IMR-90 (cell line): ENCODE results near the gene POU2F1. TPM values are rescaled to one million over a fixed set of nuclear protein-coding genes. Genes with fewer than 3 reads are reported as not detected.

Source experiments
- ATAC-seq: fragments of 200-7000 bp; cut with Tn5 transposase; 2 replicates; pipeline ENCODE4 v1.9.1; 2020; ENCODE audit warnings: low read depth, mild to moderate bottlenecking, moderate library complexity
- BruUV-seq: library from RNA; stranded (reverse); fragments of 400-500 nt; replicated peaks from 2 replicates; lab custom pipeline; 2021; lab: Mats Ljungman, UMichigan
- CTCF ChIA-PET: fragments of 300-600 bp; formaldehyde crosslinking; extraction: SDS; loops from one replicate; lab custom pipeline; 2021; ENCODE audit warnings: antibody characterized with exemption; lab: Yijun Ruan, JAX
- POLR2A ChIA-PET: fragments of 300-600 bp; sonication (Branson Sonifier 250); formaldehyde crosslinking; loops from one replicate; lab custom pipeline; 2022; ENCODE audit warnings: antibody characterized with exemption; ENCODE audit not compliant: unreplicated experiment; lab: Charles Lee
- DNase-seq: peaks from one replicate; pipeline ENCODE4 v3.0.0; 2013
- H2AFZ ChIP-seq: replicated peaks from 2 replicates; pipeline ENCODE3; 2013; ENCODE audit warnings: low read length, mild to moderate bottlenecking; ENCODE audit not compliant: poor library complexity
- H2AK5ac ChIP-seq: 2 replicates; pipeline ENCODE4 v1.6.1; 2013; ENCODE audit warnings: low read depth, low read length, inconsistent platforms
- H2AK9ac ChIP-seq: replicated peaks from 2 replicates; pipeline ENCODE3; 2013; ENCODE audit warnings: mild to moderate bottlenecking, low read depth, low read length, moderate library complexity; ENCODE audit not compliant: poor library complexity
- H2BK120ac ChIP-seq: 2 replicates; pipeline ENCODE4 v1.6.1; 2013; ENCODE audit warnings: low read depth, low read length, inconsistent platforms
- H2BK15ac ChIP-seq: 3 replicates; pipeline ENCODE4 v1.6.1; 2013; ENCODE audit warnings: low read depth, low read length, inconsistent platforms
- H2BK20ac ChIP-seq: 2 replicates; pipeline ENCODE4 v1.6.1; 2013; ENCODE audit warnings: low read depth, mild to moderate bottlenecking, inconsistent platforms, low read length, moderate library complexity
- H2BK5ac ChIP-seq: 2 replicates; pipeline ENCODE4 v1.6.1; 2013; ENCODE audit warnings: mild to moderate bottlenecking, low read depth, low read length, inconsistent platforms; ENCODE audit not compliant: poor library complexity, severe bottlenecking
- H3K14ac ChIP-seq: replicated peaks from 2 replicates; pipeline ENCODE4 v1.6.1; 2013; ENCODE audit warnings: low read depth, low read length, inconsistent platforms
- H3K18ac ChIP-seq: 2 replicates; pipeline ENCODE4 v1.6.1; 2013; ENCODE audit warnings: low read depth, low read length, control low read depth
- H3K23ac ChIP-seq: 2 replicates; pipeline ENCODE4 v1.6.1; 2013; ENCODE audit warnings: low read depth, low read length, inconsistent platforms
- H3K27ac ChIP-seq: 2 replicates; pipeline ENCODE4 v1.5.1; 2013; ENCODE audit warnings: mild to moderate bottlenecking, control low read depth, low read length; ENCODE audit not compliant: insufficient read depth
- H3K27me3 ChIP-seq: 2 replicates; pipeline ENCODE4 v1.6.1; 2013; ENCODE audit warnings: low read length; ENCODE audit not compliant: control insufficient read depth, insufficient read depth
- H3K36me3 ChIP-seq: 2 replicates; pipeline ENCODE4 v1.6.1; 2013; ENCODE audit warnings: low read length, mixed read lengths; ENCODE audit not compliant: control insufficient read depth, insufficient read depth
- H3K4ac ChIP-seq: 2 replicates; pipeline ENCODE4 v1.6.1; 2013; ENCODE audit warnings: low read depth, low read length, inconsistent platforms
- H3K4me1 ChIP-seq: 2 replicates; pipeline ENCODE4 v1.6.1; 2013; ENCODE audit warnings: low read length, mixed read lengths; ENCODE audit not compliant: control insufficient read depth, insufficient read depth
- H3K4me2 ChIP-seq: 2 replicates; pipeline ENCODE4 v1.6.1; 2013; ENCODE audit warnings: low read depth, mild to moderate bottlenecking, control low read depth, low read length, moderate library complexity
- H3K4me3 ChIP-seq: 2 replicates; pipeline ENCODE4 v1.5.1; 2013; ENCODE audit warnings: low read depth, mild to moderate bottlenecking, control low read depth, low read length, moderate library complexity; ENCODE audit not compliant: insufficient read depth
- H3K56ac ChIP-seq: 2 replicates; pipeline ENCODE4 v1.6.1; 2013; ENCODE audit warnings: low read length, inconsistent platforms; ENCODE audit not compliant: insufficient read depth; ENCODE audit errors: extremely low read depth
- H3K79me1 ChIP-seq, 2 experiments: 2 replicates each; pipeline ENCODE4 v1.6.1; 2013; ENCODE audit warnings: low read length in 2 of 2, inconsistent platforms in 1 of 2, low read depth in 1 of 2
- H3K9ac ChIP-seq: 2 replicates; pipeline ENCODE4 v1.6.1; 2013; ENCODE audit warnings: low read depth, low read length, control low read depth
- H3K9me1 ChIP-seq: 2 replicates; pipeline ENCODE4 v1.6.1; 2013; ENCODE audit warnings: low read length, inconsistent platforms; ENCODE audit not compliant: insufficient read depth
- H3K9me3 ChIP-seq: 2 replicates; pipeline ENCODE4 v1.6.1; 2013; ENCODE audit warnings: low read length; ENCODE audit not compliant: control insufficient read depth, insufficient read depth
- H4K20me1 ChIP-seq: 2 replicates; pipeline ENCODE4 v1.6.1; 2013; ENCODE audit warnings: low read length, inconsistent platforms; ENCODE audit not compliant: insufficient read depth
- H4K5ac ChIP-seq: 2 replicates; pipeline ENCODE4 v1.6.1; 2013; ENCODE audit warnings: mild to moderate bottlenecking, low read depth, low read length, control low read depth
- H4K8ac ChIP-seq, 2 experiments: 2 replicates each; pipeline ENCODE4 v1.6.1; 2013; ENCODE audit warnings: low read depth in 2 of 2, low read length in 2 of 2, control low read depth in 1 of 2, inconsistent platforms in 1 of 2
- H4K91ac ChIP-seq: 2 replicates; pipeline ENCODE4 v1.6.1; 2013; ENCODE audit warnings: low read depth, low read length, inconsistent platforms; ENCODE audit not compliant: insufficient read depth
- BHLHE40 ChIP-seq: fragments of 150-350 bp; IDR thresholded peaks from 2 replicates; pipeline ENCODE4 v1.6.1; 2016; ENCODE audit warnings: mild to moderate bottlenecking, low read depth, low read length
- CHD1 ChIP-seq: IDR thresholded peaks from 2 replicates; pipeline ENCODE4 v1.6.1; 2012; ENCODE audit warnings: low read depth, low read length, improper control_type of control experiment
- CTCF ChIP-seq: conservative IDR thresholded peaks from 2 replicates; pipeline ENCODE4 v1.5.1; 2012; ENCODE audit warnings: mild to moderate bottlenecking, low read depth, low read length, improper control_type of control experiment
- MAZ ChIP-seq: IDR thresholded peaks from 2 replicates; pipeline ENCODE4 v1.6.1; 2012; ENCODE audit warnings: low read depth, mild to moderate bottlenecking, low read length, improper control_type of control experiment, moderate library complexity, borderline replicate concordance
- MXI1 ChIP-seq: IDR thresholded peaks from 2 replicates; pipeline ENCODE4 v1.6.1; 2012; ENCODE audit warnings: low read depth, mild to moderate bottlenecking, low read length, moderate library complexity, borderline replicate concordance
- RAD21 ChIP-seq: IDR thresholded peaks from 2 replicates; pipeline ENCODE4 v1.6.1; 2012; ENCODE audit warnings: low read length, improper control_type of control experiment
- RCOR1 ChIP-seq: IDR thresholded peaks from 2 replicates; pipeline ENCODE4 v1.6.1; 2012; ENCODE audit warnings: mild to moderate bottlenecking, low read length, improper control_type of control experiment; ENCODE audit not compliant: insufficient replicate concordance
- SMC3 ChIP-seq: fragments of 150-350 bp; IDR thresholded peaks from 2 replicates; pipeline ENCODE4 v1.6.1; 2016; ENCODE audit warnings: low read depth, mild to moderate bottlenecking, antibody characterized with exemption, low read length, moderate library complexity
- WGBS, 2 experiments: methylation state at CpG; one replicate each; pipeline versions ENCODE4 v1.1.5 to v1.1.7; 2013; ENCODE audit warnings: missing lambda C conversion rate in 2 of 2; ENCODE audit not compliant: insufficient read length in 1 of 2; ENCODE audit errors: extremely low coverage in 2 of 2; 5-methylcytosine and 5-hydroxymethylcytosine counted together
- dilution Hi-C: fragments of 300-500 bp; cut with HindIII; formaldehyde crosslinking; loops from one replicate; pipeline ENCODE4 v1.14.3; 2018; ENCODE audit warnings: low sequenced_read_pairs; ENCODE audit not compliant: unreplicated experiment
- in situ Hi-C: fragments of 300-500 bp; cut with MboI; formaldehyde crosslinking; loops from 3 replicates; pipeline ENCODE4 v1.14.3; 2019; ENCODE audit warnings: low sequenced_read_pairs, inconsistent platforms, mixed read lengths
- intact Hi-C: fragments of 100-400 bp; cut with micrococcal nuclease; formaldehyde crosslinking; loops from 2 replicates; pipeline ENCODE4 v1.10.0; 2022
- polyA plus RNA-seq, 3 experiments: library from polyadenylated mRNA; depleted of rRNA; stranded (reverse); fragments of >200 nt; gene quantifications; 2 replicates each; pipeline ENCODE4 v1.2.3, GENCODE V29; 2012; ENCODE audit warnings: low replicate concordance in 1 of 3
- total RNA-seq: library from RNA; depleted of rRNA; stranded (reverse); fragments of >200 nt; gene quantifications from 2 replicates; pipeline ENCODE4 v1.2.3, GENCODE V29; 2012

POU2F1 gene
- total and polyA plus RNA-seq, 2 of the 4 experiments (the other 2 are of a cell fraction), result 1.2 to 3.4 TPM

- peak; percentile 86 for TF ChIP-seq CTCF
- peak; percentile 55; the same call in 1 of the 2 replicates for TF ChIP-seq MAZ
- no peak for TF ChIP-seq MXI1
- TF ChIP-seq SMC3, result peak; percentile 94
- TF ChIP-seq RAD21, result peak; percentile 86
- no peak for TF ChIP-seq BHLHE40
- TF ChIP-seq RCOR1, result no peak
- TF ChIP-seq CHD1, result no peak
- 28% methylated on average over 4 of the region's 12 CpGs; no CpG with 5 or more reads in 1 of the 2 experiments for WGBS, 2 experiments
- no peak overlapping the region for H3K9ac ChIP-seq
- peak overlapping the region; percentile 78 for H2AFZ ChIP-seq
- H3K18ac ChIP-seq, result no peak overlapping the region
- no peak overlapping the region for H3K4ac ChIP-seq
- H3K79me1 ChIP-seq, result no peaks in the 10 kb centered on the region
- no peak overlapping the region for H2BK120ac ChIP-seq
- dilution Hi-C loops (loop anchor here (25.0 kb wide), 1 partner anchor 180 kb away; no protein-coding TSS in a partner anchor), intact Hi-C loops (loop anchor here (1.0 to 5.0 kb wide), 5 partner anchors 41 to 376 kb away; partner anchors contain the start of gene POU2F1), in situ Hi-C loops (no loop called here)
- ATAC-seq (peak; percentile 94), DNase-seq (peak; percentile 55)
- H3K27me3 ChIP-seq, result peaks cover 36% of the 10 kb centered on the region
- H2BK15ac ChIP-seq, result no peak overlapping the region
- no peak overlapping the region for H2BK20ac ChIP-seq
- no peak overlapping the region for H3K4me3 ChIP-seq
- no peaks in the 10 kb centered on the region for H3K9me1 ChIP-seq
- H3K4me2 ChIP-seq, result no peak overlapping the region
- H4K91ac ChIP-seq, result no peak overlapping the region
- ChIA-PET POLR2A (no interaction called here), CTCF (interaction anchor here (4.8 kb wide), 1 partner anchor 175 kb away, joined by 25 read pairs; no protein-coding TSS in a partner anchor)
- H3K23ac ChIP-seq, result no peak overlapping the region
- H3K36me3 ChIP-seq, result no peaks in the 10 kb centered on the region
- H3K56ac ChIP-seq, result no peak overlapping the region
- no peaks in the 10 kb centered on the region for H3K4me1 ChIP-seq
- no peak overlapping the region for H2BK5ac ChIP-seq
- H2AK5ac ChIP-seq, result no peak overlapping the region
- no peak overlapping the region for H3K14ac ChIP-seq
- H4K8ac ChIP-seq, result no peak overlapping the region
- no peaks in the 10 kb centered on the region for H3K9me3 ChIP-seq
- H3K27ac ChIP-seq, result no peak overlapping the region
- no peaks in the 10 kb centered on the region for H4K20me1 ChIP-seq
- no TSS peak for BruUV-seq
- H2AK9ac ChIP-seq, result peak overlapping the region; percentile 83
- H4K5ac ChIP-seq, result no peak overlapping the region
Observed at GRCh38 chr1:167442142-167442848, 221.6 kb downstream of the POU2F1 start.
